ENCODE results near the gene CEP57L1.
"Not testable (repeated sequence)": the region's sequence is repeated elsewhere in the genome, so short reads cannot be mapped to it uniquely, and the experiment has no call there.

The CEP57L1 gene

GRCh38 chr6:109172101-109172746 lies 76.9 kb downstream of the CEP57L1 start:
- DNase-seq (ENCODE audit: low spot score), result no peak

- DNase-seq (ENCODE audit: low spot score), result no peak
These were observed 79.6 kb downstream of the CEP57L1 start for GRCh38 chr6:109174916-109175315.

- DNase-seq (ENCODE audit: low spot score), result no peak
These were observed 83.6 kb downstream of the CEP57L1 start for GRCh38 chr6:109178921-109179320.

GRCh38 chr6:109179507-109179906 lies 84.2 kb downstream of the CEP57L1 start:
- DNase-seq (ENCODE audit: low spot score), result no peak

GRCh38 chr6:109182578-109182977 lies 87.3 kb downstream of the CEP57L1 start:
- no peak for DNase-seq (ENCODE audit: low spot score)

DNA sequence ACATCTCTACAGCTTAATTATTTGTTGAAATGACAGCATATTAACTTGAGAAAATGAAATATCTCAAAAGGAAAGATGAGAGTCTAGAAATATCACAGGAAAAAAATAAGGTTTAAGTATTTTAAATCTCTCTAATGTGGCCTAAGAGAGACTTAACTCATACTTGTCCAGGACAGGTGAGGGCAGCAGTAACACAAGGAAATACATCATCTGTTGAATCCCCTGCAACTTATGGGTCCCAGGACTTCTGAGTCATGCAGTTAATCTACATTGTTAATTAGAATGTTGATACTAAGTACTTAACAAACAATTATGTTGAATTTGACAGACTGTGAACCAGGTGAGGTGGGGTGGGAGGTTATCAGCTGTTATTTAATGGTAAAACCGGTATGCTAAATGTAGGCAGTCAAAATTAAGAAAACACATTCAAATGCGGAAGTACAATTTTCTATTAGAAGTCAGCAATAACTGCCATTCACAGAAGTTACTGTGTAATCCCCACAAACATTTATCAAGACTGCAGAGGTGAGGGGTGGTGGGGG lies 87.9 kb downstream of the CEP57L1 start:
- no peak for DNase-seq (ENCODE audit: low spot score)

GRCh38 chr6:109184638-109185037 lies 89.3 kb downstream of the CEP57L1 start:
- DNase-seq (ENCODE audit: low spot score), result no peak

GRCh38 chr6:109186012-109186411 lies 90.7 kb downstream of the CEP57L1 start:
- no peak for DNase-seq (ENCODE audit: low spot score)

DNA sequence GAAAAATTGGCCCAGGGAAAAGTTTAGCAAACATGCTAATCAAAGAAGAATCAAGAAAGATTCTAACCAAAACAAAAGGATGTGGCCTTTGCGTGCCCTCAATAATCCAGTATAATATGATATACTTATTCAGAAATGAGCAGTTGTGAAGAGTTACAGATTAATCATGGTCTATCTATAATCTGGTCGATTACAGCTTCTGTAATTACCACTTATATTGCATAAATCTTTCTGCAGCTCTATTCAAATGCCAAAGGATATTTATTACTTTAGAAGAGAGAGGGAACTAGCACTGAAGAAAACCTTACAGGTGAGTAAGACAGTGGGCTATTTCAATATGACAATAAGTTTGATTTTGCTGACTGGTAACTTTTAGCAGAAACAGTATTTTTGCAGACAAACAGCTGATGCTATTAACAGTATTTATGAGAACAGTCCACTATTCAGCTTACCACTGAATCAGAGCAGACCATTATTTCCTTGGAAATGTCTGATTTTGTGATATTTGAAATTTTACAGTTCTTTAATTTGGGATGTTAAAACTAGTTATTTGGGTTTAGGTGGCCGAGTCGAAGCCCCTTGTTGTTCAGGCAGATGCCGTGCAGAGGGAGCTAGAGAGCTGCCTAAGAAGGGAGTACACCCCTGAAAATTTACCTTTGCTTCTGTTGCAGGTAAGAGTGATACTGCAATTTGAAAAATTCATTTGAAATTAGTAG lies 92.2 kb downstream of the CEP57L1 start:
- DNase-seq (ENCODE audit: low spot score), result peak; percentile 64

GRCh38 chr6:109188115-109188411 lies 92.8 kb downstream of the CEP57L1 start:
- DNase-seq (ENCODE audit: low spot score), result no peak

DNA sequence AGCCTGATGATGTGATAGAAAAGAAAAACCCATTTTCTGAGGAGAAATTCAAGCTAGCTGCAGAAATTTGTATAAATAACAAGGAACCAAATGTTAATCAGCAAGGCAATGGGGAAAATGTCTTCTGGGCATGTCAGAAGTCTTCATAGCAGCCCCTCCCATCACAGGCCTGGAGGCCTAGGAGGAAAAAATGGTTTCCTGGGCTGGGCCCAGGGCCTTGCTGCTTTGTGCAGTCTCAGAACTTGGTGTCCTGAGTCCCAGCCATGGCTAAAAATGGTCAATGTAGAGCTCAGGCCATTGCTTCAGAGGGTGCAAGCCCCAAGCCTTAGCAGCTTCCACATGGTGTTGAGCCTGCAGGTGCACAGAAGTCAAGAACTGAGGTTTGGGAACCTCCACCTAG lies 96.1 kb downstream of the CEP57L1 start:
- DNase-seq (ENCODE audit: low spot score), result not testable (repeated sequence)

- no peak for DNase-seq (ENCODE audit: low spot score)
These were observed 97.6 kb downstream of the CEP57L1 start for GRCh38 chr6:109192865-109193264.

DNA sequence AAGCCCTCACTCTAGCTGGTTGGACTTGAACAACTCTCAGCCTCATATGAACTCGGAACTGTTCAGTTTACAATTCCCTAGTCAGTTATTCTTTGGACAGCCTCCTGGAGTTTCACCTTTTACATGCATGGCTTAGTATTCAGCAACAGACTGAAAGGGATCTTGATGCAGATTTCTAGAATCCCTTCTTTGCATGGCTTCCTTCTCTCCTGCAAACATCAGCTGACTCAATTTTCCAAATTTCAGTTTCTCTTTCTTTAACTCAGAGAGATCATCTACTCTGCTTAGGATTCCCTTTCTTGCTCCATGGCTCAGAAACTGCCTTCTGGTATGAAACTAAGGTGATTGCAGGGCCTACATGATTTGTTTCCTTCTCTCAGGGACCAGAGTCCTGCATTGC lies 99.6 kb downstream of the CEP57L1 start:
- DNase-seq (ENCODE audit: low spot score), result no peak

- no peak for DNase-seq (ENCODE audit: low spot score)
These were observed 101.8 kb downstream of the CEP57L1 start for GRCh38 chr6:109197061-109197460.

GRCh38 chr6:109202409-109203264 lies 107.3 kb downstream of the CEP57L1 start:
- DNase-seq (ENCODE audit: low spot score), result no peak

GRCh38 chr6:109204511-109204910 lies 109.2 kb downstream of the CEP57L1 start:
- no peak for DNase-seq (ENCODE audit: low spot score)

- no peak for DNase-seq (ENCODE audit: low spot score)
These were observed 117.4 kb downstream of the CEP57L1 start for GRCh38 chr6:109212683-109213082.
